GM20000 (cell line): Measurements from ENCODE around the gene NWD2.
A peak's percentile ranks its signal among the peaks of the same experiment; 100 is the strongest.
"Not testable (repeated sequence)": the region's sequence is repeated elsewhere in the genome, so short reads cannot be mapped to it uniquely, and the experiment has no call there.

Experiments used
- DNase-seq: peaks from one replicate; pipeline ENCODE4 v3.0.0; 2012; ENCODE audit warnings: low spot score
- CTCF ChIP-seq: IDR thresholded peaks from 2 replicates; pipeline ENCODE4 v1.5.1; 2012; ENCODE audit warnings: mild to moderate bottlenecking, control low read depth; ENCODE audit errors: extremely low read depth, missing control alignments

The NWD2 gene

GRCh38 chr4:37393321-37393720 lies 148.8 kb downstream of the NWD2 start:
- no peak for TF ChIP-seq CTCF
- no peak for DNase-seq

GRCh38 chr4:37393889-37394288 lies 149.3 kb downstream of the NWD2 start:
- TF ChIP-seq CTCF = no peak
- no peak for DNase-seq

- TF ChIP-seq CTCF = no peak
These were observed 153.0 kb downstream of the NWD2 start for GRCh38 chr4:37397505-37397904.

GRCh38 chr4:37400241-37400881 lies 155.8 kb downstream of the NWD2 start:
- TF ChIP-seq CTCF = no peak
- peak; percentile 19 for DNase-seq

More at GRCh38 chr4:37397505-37397904, 153.0 kb downstream of the NWD2 start:
- no peak for DNase-seq

- not testable (repeated sequence) for DNase-seq
These were observed 163.6 kb downstream of the NWD2 start for GRCh38 chr4:37407938-37408826.

- DNase-seq = not testable (repeated sequence)
These were observed 169.1 kb downstream of the NWD2 start for GRCh38 chr4:37413612-37414011.

GRCh38 chr4:37415845-37416369 lies 171.4 kb downstream of the NWD2 start:
- DNase-seq = no peak
- TF ChIP-seq CTCF = no peak

GRCh38 chr4:37421614-37422013 lies 177.1 kb downstream of the NWD2 start:
- DNase-seq = no peak
- TF ChIP-seq CTCF = no peak
